SJCRH30 (cell line): Measurements from ENCODE around the gene PTPRK. TPM values are rescaled to one million over a fixed set of nuclear protein-coding genes. Genes with fewer than 3 reads are reported as not detected.

Experiments
- DNase-seq, 2 experiments: peaks; one replicate each; pipeline ENCODE4 v3.0.0-alpha.2; 2015 to 2020
- H3K27ac ChIP-seq: fragments of 250-450 bp; sonication (Bioruptor Pico); 2 replicates; pipeline ENCODE4 v1.5.1; 2020; ENCODE audit warnings: mild to moderate bottlenecking, moderate library complexity
- H3K27me3 ChIP-seq: fragments of 250-450 bp; sonication (Bioruptor Pico); 2 replicates; pipeline ENCODE4 v1.5.1; 2020; ENCODE audit warnings: mild to moderate bottlenecking, moderate library complexity
- H3K36me3 ChIP-seq: fragments of 250-450 bp; sonication (Bioruptor Pico); 2 replicates; pipeline ENCODE4 v1.5.1; 2020; ENCODE audit warnings: mild to moderate bottlenecking, moderate library complexity
- H3K4me1 ChIP-seq: fragments of 250-450 bp; sonication (Bioruptor Pico); 2 replicates; pipeline ENCODE4 v1.5.1; 2020; ENCODE audit warnings: mild to moderate bottlenecking, moderate library complexity
- H3K4me3 ChIP-seq: fragments of 250-450 bp; sonication (Bioruptor Pico); 2 replicates; pipeline ENCODE4 v1.5.1; 2020; ENCODE audit warnings: mild to moderate bottlenecking, moderate library complexity
- H3K9me3 ChIP-seq: fragments of 250-450 bp; sonication (Bioruptor Pico); replicated peaks from 2 replicates; pipeline ENCODE4 v1.5.1; 2020; ENCODE audit warnings: mild to moderate bottlenecking, moderate library complexity
- total RNA-seq: library from RNA; depleted of rRNA; stranded (reverse); fragments of >200 nt; shearing (Covaris generic); gene quantifications from 2 replicates; pipeline ENCODE4 v1.2.3, GENCODE V29; 2014

Gene PTPRK
- total RNA-seq, 1 experiment from 2014 or later: 31.4 TPM

GRCh38 chr6:128388380-128388779, 132.0 kb downstream of the PTPRK start:
- no peaks in the 10 kb centered on the region for H3K36me3 ChIP-seq
- no peak overlapping the region for H3K4me3 ChIP-seq
- H3K27me3 ChIP-seq: no peaks in the 10 kb centered on the region
- no peak for DNase-seq
- no peak overlapping the region for H3K27ac ChIP-seq
- H3K4me1 ChIP-seq: 0 out of 2 replicates have a peak, but pooled peaks cover 2% of the 10 kb centered on the region
- no peaks in the 10 kb centered on the region for H3K9me3 ChIP-seq

- no peak overlapping the region for H3K4me3 ChIP-seq
These were observed 139.5 kb downstream of the PTPRK start for GRCh38 chr6:128380891-128381290.

GRCh38 chr6:128379577-128379976, 140.8 kb downstream of the PTPRK start:
- Histone ChIP-seq H3K36me3 (no peaks in the 10 kb centered on the region), H3K4me1 (no peaks in the 10 kb centered on the region), H3K27ac (no peak overlapping the region), H3K9me3 (peaks cover 6% of the 10 kb centered on the region; the same call in 1 of the 2 replicates), H3K4me3 (no peak overlapping the region), H3K27me3 (no peaks in the 10 kb centered on the region)
- DNase-seq: no peak

More at GRCh38 chr6:128380891-128381290, 139.5 kb downstream of the PTPRK start:
- H3K9me3 ChIP-seq: 0 out of 2 replicates have a peak, but pooled peaks cover 6% of the 10 kb centered on the region
- H3K27ac ChIP-seq: no peak overlapping the region
- H3K36me3 ChIP-seq: no peaks in the 10 kb centered on the region
- H3K27me3 ChIP-seq: no peaks in the 10 kb centered on the region
- no peak for DNase-seq
- no peaks in the 10 kb centered on the region for H3K4me1 ChIP-seq

- Histone ChIP-seq H3K27ac (no peak overlapping the region), H3K4me1 (no peaks in the 10 kb centered on the region), H3K4me3 (no peak overlapping the region), H3K36me3 (no peaks in the 10 kb centered on the region), H3K27me3 (no peaks in the 10 kb centered on the region), H3K9me3 (peaks cover 6% of the 10 kb centered on the region; the same call in 1 of the 2 replicates)
- DNase-seq: no peak
These were observed 143.4 kb downstream of the PTPRK start for GRCh38 chr6:128376952-128377503.

GRCh38 chr6:128371136-128371535, 149.3 kb downstream of the PTPRK start:
- H3K27ac ChIP-seq: no peak overlapping the region
- no peak overlapping the region for H3K4me3 ChIP-seq
- H3K9me3 ChIP-seq: no peaks in the 10 kb centered on the region; the same call in 1 of the 2 replicates
- DNase-seq: no peak
- H3K27me3 ChIP-seq: no peaks in the 10 kb centered on the region
- H3K36me3 ChIP-seq: no peaks in the 10 kb centered on the region
- H3K4me1 ChIP-seq: no peaks in the 10 kb centered on the region; the same call in 1 of the 2 replicates

- Histone ChIP-seq H3K27me3 (no peaks in the 10 kb centered on the region), H3K4me3 (no peak overlapping the region), H3K36me3 (no peaks in the 10 kb centered on the region), H3K4me1 (no peaks in the 10 kb centered on the region; the same call in 1 of the 2 replicates), H3K9me3 (no peaks in the 10 kb centered on the region), H3K27ac (no peak overlapping the region)
- DNase-seq: no peak
These were observed 150.3 kb downstream of the PTPRK start for GRCh38 chr6:128370072-128370471.

GRCh38 chr6:128368213-128368944, 152.0 kb downstream of the PTPRK start:
- no peaks in the 10 kb centered on the region for H3K27me3 ChIP-seq
- H3K9me3 ChIP-seq: no peaks in the 10 kb centered on the region
- no peak for DNase-seq
- no peak overlapping the region for H3K4me3 ChIP-seq
- no peaks in the 10 kb centered on the region; the same call in 1 of the 2 replicates for H3K4me1 ChIP-seq
- no peak overlapping the region for H3K27ac ChIP-seq
- H3K36me3 ChIP-seq: no peaks in the 10 kb centered on the region

GRCh38 chr6:128367437-128367836, 153.0 kb downstream of the PTPRK start:
- Histone ChIP-seq H3K4me1 (no peaks in the 10 kb centered on the region; the same call in 1 of the 2 replicates), H3K27ac (no peak overlapping the region), H3K4me3 (no peak overlapping the region), H3K27me3 (no peaks in the 10 kb centered on the region), H3K9me3 (no peaks in the 10 kb centered on the region), H3K36me3 (no peaks in the 10 kb centered on the region)
- DNase-seq: no peak

GRCh38 chr6:128365520-128366160, 154.8 kb downstream of the PTPRK start:
- Histone ChIP-seq H3K27ac (no peak overlapping the region), H3K27me3 (no peaks in the 10 kb centered on the region), H3K9me3 (no peaks in the 10 kb centered on the region), H3K4me3 (no peak overlapping the region), H3K36me3 (no peaks in the 10 kb centered on the region), H3K4me1 (no peaks in the 10 kb centered on the region; the same call in 1 of the 2 replicates)
- DNase-seq: no peak

GRCh38 chr6:128364766-128365519, 155.5 kb downstream of the PTPRK start:
- DNase-seq: no peak
- H3K4me1 ChIP-seq: no peaks in the 10 kb centered on the region; the same call in 1 of the 2 replicates
- H3K27ac ChIP-seq: no peak overlapping the region
- no peaks in the 10 kb centered on the region for H3K36me3 ChIP-seq
- H3K9me3 ChIP-seq: no peaks in the 10 kb centered on the region
- H3K27me3 ChIP-seq: no peaks in the 10 kb centered on the region
- H3K4me3 ChIP-seq: no peak overlapping the region

- Histone ChIP-seq H3K36me3 (no peaks in the 10 kb centered on the region), H3K27me3 (no peaks in the 10 kb centered on the region), H3K9me3 (no peaks in the 10 kb centered on the region), H3K4me1 (no peaks in the 10 kb centered on the region; the same call in 1 of the 2 replicates), H3K27ac (no peak overlapping the region), H3K4me3 (no peak overlapping the region)
- DNase-seq: no peak
These were observed 157.2 kb downstream of the PTPRK start for GRCh38 chr6:128363020-128363813.

GRCh38 chr6:128361378-128361777, 159.0 kb downstream of the PTPRK start:
- Histone ChIP-seq H3K36me3 (no peaks in the 10 kb centered on the region), H3K4me1 (no peaks in the 10 kb centered on the region; the same call in 1 of the 2 replicates), H3K27me3 (no peaks in the 10 kb centered on the region), H3K9me3 (no peaks in the 10 kb centered on the region), H3K27ac (no peak overlapping the region), H3K4me3 (no peak overlapping the region)
- DNase-seq: no peak

- H3K27me3 ChIP-seq: no peaks in the 10 kb centered on the region
- no peaks in the 10 kb centered on the region for H3K36me3 ChIP-seq
- no peaks in the 10 kb centered on the region for H3K9me3 ChIP-seq
- no peak overlapping the region for H3K4me3 ChIP-seq
- H3K4me1 ChIP-seq: no peaks in the 10 kb centered on the region; the same call in 1 of the 2 replicates
- H3K27ac ChIP-seq: no peak overlapping the region
- no peak for DNase-seq
These were observed 162.1 kb downstream of the PTPRK start for GRCh38 chr6:128358244-128358776.
